ENCODE results near the gene CCL1.

DNA sequence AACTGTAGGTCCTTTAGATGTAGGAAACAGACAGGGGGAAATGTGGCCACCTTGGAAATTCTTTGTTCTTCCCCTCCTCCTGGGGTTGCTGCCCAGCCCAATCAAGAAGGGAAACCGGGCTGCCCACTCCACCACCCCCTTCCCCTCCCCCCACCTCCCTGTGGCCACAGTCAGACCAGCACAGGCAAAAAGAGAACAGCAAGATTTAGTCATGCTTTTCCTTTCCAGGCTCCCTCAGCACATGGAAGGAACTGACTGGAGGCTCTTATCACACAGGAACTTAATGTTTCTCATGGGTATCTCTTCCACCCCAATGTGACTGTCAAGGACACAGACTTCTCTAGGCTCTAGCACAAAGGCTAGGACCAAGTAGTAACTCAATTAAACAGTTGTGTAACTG, 3.0 kb upstream of the CCL1 start:
- TF ChIP-seq GATA2 (IDR thresholded peaks at IDR 0.05; ENCODE audit: low read depth, low read length) (no peak), GATA3 (IDR thresholded peaks at IDR 0.05; ENCODE audit: low read depth, low read length) (no peak)

Data from SH-SY5Y (cell line).